Measurements from ENCODE around the gene SLC44A2.

The SLC44A2 gene

DNA sequence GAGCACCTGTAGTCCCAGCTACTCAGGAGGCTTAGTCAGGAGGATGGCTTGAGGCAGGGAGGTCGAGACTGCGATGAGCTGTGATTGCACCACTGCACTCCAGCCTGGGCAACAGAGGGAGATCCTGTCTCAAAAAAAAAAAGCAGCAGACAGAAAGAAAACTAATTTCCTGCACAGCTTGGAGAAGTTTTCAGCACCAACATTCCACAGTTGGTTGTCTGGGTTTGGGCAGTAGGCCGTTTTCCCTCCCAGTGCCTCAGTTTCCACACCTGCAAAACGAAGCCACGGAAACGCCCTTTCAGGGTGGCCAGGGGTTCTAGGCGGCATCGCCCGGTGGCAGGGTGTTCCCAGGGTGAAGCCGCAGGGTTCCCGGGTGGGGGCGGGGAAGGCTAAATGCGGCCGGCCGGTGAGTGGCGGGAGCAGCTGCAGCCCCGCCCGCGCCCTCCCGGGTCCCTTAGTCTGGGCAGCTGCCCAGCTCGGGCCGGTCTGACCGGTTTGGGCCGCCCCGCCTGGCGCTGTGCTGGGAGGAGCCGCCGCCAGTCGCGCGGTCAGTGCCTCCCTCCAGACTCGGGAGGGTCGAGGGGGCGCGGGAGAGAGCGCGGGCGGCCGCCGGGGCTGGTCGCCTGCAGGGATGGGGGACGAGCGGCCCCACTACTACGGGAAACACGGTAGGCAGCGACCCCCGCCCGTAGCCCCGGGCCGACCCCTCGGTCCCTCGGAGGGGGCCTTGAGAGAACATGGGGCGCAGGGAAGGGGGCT is at the start of gene SLC44A2:
TSS of gene SLC44A2 (plus strand) at position 551 of the 759 bp plus-strand sequence. CDS start at position 632, 81 bp downstream.
- no peak for DNase-seq

DNA sequence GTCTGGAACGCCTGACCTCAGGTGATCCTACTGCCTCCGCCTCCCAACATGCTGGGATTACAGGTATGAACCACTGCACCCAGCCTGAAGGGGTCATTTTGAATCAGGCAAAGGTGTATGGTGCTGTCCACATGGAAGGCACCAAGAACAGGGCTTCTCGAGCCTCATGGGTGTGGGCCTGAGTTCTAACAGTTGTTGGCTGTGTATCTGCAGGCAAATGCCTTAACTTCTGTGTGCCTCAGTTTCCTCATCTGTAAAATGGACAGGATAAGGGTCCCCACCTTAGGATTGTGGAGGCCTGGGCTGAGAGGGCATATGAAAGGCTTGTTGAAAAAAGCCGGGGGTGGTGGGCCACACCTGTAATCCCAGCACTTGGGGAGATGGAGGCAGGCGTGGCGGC is 47.4 kb upstream of the SLC44A2 start:
- no peak for DNase-seq

DNA sequence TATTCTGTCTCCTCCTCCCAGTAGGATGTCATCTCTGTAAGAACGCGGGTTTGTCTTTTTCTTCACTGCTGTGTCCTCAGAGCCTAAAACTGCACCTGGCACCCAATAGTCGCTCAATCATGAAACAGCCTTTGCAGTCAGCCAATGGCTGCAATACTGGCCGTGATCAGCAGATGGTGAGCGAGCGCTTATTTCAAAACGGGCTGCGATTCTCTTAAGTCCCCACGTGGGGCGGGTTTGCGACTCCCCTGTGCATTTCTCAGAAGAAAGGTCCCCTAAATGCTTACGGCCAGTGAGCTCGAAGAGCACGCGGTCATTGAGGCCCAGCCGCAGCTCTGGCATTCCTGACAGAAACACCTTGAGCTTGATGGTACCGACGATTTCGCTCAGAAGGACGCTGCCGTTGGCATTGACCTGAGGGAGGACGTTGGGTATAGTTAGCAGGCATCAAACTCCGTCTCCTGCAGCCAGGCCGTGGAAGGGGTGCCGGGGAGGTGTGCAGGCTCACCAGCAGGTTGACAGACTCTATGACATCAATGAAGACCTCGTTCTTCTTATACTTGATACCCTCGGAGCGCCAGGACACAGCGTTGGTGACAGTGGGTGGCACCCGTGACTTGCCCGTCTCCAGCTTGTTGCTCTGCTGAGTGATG is 44.2 kb upstream of the SLC44A2 start:
- peak; percentile 94 for DNase-seq

DNA sequence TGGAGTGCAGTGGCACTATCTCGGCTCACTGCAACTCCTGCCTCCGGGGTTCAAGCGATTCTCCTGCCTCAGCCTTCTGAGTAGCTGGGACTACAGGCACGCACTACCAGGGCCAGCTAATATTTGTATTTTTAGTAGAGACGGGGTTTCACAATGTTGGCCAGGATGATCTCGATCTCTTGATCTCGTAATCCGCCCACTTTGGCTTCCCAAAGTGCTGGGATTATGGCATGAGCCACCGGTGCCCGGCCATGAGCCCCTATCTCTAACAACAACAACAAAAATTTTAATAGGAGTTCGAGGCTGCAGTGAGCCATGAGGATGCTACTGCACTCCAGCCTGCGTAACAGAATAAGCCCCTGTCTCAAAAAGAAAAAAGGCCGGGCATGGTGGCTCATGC is 43.3 kb upstream of the SLC44A2 start:
- DNase-seq = no peak

DNA sequence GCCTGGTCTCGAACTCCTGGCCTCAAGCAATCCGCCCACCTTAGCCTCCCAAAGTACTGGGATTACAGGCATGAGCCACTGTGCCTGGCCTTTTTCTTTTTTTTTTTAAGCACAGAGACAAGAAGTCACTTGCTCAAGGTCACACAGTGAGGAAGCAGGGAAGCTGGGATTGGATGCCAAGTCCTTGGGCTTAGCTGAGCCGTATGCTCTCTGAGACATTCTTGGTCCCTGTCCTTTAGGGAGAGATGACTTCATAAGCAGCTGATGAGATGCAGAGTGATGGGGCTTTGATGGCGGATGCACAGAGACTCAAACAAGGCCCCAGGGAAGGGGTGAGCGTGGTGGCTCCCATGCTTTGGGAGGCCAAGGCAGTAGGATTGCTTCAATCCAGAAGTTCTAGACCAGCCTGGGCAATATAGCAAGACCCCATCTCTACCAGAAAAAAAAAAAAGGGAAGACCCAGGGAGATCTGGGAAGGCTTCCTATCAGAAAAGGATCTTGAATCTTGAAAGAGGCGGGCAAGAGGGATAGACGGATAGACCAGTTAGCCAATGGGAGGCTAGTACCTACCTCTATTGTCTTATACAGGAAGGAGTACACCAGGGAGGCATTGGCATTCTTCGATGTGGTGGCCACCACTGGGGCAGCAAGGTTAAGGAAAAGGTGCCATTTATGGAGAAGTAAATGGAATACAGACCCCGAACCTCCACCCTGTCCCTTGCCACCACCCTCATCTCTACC is 42.1 kb upstream of the SLC44A2 start:
- DNase-seq = no peak

DNA sequence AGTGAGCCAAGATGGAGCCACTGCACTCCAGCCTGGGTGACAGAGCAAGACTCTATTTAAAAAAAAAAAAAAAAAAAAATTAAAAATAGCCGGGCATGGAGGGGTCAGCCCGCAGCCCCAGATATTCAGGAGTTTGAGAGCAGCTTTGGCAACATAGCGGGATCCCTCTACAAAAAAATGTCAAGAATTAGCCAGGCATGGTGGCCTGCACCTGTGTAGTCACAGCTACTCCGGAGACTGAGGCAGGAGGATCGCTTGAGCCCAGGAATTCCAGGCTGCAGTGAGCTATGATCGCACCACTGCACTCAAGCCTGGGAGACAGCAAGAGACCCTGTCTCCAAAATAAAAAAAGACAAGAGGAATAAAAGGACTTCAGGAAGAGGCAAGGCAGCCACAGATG is 39.0 kb upstream of the SLC44A2 start:
- DNase-seq = no peak

DNA sequence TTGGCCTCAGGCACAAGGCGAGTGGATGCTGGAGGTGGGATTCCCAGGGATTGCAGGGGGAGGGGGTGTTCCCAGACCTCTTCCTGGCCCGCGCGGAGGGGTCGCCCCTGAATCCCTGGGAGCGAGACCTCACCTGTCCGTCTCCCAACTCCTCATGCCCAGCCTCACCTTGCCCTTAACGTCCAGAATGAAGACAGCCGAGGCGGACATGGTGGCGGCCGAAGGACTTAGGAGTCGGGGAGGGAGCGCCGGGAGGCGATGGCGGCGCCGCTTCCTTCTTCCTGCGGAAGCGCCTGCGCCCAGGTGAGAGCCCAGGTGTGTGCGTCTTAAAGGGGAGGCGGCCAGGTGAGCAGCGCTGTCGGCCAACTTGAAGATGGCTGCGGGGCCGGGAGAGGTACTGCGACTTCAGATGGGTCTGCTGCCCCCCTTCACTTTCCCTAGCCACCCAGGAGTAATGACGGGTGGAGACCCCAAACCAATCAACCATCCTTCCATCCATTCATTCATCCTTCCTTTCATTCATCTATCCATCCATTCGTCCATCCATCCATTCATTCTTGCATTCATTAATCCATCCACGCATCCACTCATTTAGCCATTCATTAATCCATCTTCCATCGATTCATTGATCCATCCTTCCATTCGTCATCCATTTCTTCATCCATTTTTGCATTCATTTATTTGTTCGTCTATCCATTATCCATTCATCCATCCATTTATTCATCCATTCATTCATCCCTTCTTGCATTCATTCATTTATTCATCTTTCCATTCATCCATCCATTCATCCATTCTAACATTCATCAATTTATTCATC is 38.1 kb upstream of the SLC44A2 start, which contains the start of gene AP1M2:
TSS of gene AP1M2 (minus strand) at position 291 of the 817 bp plus-strand sequence. CDS start at position 210, 81 bp downstream.
- DNase-seq = no peak

DNA sequence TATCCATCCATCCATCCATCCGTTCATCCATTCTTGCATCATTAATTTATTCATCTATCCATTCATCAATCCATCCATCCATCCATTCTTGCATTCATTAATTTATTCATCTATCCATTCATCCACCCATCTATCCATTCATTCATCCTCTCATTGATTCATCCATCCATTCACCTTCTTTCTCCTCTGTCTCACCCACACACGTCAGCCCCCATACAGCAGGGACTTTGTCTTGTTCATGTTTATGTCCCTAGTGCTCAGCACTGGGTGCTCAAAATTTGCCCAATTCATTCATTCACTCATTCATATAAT is 37.6 kb upstream of the SLC44A2 start:
- no peak for DNase-seq

DNA sequence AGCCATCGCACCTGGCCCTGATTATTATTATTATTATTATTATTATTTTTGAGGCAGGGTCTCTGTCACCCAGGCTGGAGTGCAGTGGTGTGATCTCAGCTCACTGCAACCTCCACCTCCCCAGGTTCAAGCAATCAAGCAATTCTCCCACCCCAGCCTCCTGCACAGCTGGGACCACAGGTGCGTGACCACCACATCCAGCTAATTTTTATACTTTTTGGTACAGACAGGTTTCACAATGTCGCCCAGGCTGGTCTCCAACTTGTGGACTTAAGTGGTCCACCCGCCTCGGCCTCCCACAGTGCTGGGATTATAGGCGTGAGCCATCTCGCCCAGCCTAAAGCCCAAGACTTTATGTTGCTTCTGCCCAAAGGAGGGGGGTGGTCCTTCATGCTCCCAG is 32.2 kb upstream of the SLC44A2 start:
- DNase-seq = no peak

DNA sequence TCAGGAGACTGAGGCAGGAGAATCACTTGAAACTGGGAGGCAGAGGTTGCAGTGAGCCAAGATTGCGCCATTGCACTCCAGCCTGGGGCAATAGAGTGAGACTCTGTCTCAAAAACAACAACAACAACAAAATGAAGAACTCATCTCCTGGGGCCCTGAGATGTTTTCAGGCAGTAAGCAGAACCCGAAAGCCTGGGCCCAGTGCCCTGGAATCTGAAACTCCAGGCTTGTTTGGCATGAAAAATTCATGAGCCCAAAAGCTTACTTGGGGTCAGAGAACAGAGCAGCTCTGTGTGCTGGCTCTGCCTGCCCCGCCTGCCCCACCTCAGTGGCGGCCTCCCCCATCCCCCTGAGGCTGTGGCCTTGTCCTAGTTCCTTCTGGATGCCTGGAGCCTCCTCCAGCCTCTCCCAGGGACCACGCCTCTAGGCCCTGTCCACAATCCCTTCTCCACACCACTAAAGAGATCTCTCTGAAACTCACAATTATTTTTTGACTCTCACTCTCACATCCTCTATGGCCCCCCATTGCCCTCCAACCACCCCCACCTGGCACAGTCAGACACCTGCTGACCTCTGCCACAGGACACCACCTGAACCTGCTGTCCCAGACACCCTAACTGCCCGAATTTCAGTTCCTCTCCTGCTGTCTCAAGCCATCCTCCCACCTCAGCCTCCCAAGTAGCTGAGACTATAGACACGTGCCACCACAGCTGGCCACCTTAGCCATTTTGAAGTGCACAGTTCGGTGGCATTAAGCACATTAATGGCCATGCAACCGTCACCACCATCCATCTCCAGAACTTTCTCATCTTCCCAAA is 31.3 kb upstream of the SLC44A2 start:
- DNase-seq = no peak

DNA sequence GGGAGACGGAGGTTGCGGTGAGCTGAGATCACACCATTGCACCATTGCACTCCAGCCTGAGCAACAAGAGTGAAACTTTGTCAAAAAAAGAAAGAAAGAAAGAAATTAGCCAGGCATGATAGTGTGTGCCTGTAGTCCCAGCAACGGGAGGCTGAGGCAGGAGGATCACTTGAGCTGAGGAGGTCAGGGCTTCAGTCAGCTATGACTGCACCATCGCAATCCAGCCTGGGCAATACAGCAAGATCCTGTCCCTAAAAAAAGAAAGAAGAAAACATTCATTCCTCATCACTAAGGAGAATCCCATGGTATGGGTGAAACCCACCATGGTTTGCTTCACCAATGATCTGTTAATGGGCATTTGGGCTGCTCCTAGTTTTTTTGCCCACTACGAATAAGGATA is 25.2 kb upstream of the SLC44A2 start:
- DNase-seq = no peak

DNA sequence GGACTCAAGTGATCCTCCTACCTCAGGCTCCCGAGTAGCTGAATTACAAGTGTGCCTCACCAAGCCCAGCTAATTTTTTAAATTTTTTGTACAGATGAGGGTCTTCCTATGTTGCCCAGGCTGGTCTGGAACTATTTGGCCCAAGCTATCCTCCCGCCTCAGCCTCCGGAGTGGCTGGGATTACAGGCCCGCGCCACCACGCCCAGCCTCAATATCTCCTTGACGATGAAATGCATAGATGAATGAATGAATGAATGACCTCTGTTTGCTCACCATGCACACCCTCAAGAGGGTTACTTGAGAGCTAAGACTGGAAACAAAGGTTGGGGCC is 23.4 kb upstream of the SLC44A2 start:
- no peak for DNase-seq

DNA sequence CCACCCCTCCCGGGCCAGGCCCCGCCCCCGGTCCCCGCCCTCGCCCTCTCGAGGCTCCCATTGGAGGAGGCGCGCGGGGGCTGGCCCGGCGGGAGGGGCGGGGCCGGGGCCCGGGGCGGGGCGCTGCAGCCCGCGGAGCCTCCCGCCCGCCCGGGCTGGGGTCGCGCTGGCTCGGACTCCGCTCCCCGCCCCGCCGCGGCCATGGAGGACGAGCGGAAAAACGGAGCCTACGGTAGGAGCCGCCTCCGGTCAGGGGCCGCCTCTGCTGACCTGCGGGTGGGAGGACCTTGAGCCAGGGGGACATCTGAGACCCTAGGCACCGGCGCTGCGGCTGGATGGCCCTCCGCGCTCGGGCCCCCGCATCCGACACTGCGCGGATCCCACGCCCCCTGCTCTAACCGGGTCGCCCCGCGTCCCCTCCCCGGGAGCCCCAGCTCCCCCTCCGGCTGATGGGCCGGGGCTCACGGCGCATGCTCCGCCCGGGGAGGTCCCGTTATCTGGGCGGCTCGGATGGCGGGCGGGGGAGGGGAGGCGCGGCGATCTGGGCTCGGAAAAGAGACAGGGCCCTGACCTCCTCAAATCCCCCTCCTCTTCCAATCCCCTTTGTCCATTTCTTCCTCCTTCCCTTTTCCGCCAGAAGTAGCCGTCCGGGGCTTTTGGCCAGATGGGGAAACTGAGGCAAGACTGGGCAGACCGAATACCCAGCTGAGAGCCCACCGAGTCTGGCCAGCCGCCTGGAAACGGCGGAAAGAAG is 22.8 kb upstream of the SLC44A2 start:
- DNase-seq = peak; percentile 95

DNA sequence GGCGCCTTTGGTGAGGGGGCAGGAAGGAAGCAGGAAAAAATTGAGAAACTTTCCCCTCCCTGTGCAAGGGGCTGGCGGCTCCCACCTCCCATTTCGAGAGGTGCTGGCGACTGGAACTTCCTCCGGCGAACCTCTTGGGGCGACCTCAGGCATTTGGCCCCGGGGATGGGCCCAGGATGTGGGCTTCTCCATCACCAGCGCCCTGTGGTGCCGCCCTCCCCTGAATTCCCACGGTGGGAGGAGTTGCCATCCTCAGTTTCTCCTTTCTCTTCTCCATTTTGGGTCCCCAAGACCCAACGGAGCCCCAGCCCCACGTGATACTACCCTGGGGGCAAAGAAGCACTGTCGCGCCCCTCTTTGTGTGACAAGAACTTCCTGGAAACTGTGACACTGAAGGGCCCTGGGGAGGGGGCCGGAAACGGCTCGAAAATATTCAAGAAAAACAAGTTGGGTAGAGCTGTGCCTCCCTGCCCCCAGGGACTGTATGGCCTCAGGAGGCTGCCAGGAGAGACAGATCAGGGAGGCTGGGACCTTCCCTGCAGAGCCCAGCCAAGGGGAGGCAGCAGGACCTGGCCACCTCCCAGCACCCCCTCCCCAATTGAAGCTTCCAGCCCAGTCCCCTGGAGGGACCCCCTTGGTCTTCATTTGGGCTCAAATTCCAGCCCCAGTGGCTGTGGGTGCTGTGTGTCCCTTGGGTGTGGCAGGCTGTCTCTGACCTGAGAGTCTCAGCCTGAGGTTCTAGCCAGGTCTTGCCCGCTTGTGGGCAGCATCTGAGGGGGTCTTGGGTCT is 22.1 kb upstream of the SLC44A2 start:
- peak; percentile 91 for DNase-seq

DNA sequence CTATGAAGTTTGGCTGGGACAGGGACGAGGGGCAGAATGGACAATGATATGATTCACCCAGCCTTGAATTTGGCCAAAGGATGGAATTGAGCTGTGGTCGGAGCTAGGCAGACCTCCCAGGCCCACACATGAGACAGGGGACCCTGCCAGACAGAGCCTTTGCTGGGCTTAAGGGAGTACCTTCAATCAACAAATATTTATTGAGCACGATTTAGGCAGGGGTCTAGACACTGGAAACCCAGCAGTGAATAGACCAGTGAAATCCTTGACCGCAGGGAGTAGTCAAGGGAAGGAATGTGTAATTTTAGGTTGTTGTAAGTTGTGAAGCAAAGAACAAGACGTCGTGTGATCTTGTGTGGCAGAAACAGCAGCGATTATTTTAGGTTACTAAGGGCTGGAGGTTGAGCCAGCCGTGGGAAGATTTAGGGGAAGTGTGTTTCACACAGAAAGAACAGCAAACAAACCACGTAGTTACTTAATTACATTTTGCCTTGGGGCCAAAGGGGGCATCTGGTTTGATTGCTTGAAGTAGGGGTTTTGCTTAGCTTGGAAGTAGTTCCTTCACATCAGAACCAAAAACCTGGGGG is 21.4 kb upstream of the SLC44A2 start:
- DNase-seq = peak; percentile 70

DNA sequence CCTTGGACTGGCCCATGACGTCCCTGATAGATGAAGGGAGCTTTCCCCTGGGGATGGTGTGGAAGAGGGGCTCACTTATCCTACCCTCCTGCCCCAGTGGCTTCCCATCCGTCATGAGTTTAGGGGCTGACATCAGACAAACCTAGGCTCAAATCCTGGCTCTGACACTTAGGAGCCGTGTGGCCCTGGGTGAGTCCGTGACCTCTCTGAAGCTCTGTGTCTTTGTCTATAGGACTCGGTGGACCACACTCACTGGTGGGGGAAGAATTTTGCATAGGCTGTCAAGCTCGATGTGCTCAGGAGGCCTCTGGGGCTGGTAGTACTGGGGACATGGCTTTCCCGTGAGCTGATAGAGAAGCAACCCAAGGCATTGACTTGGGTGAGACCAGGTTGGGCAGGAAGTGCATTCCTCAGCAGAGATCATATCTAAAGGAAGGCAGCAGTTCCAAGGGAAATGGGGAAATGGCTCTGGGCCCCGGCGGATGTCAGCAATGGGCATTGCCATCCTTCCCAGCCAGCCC is 20.8 kb upstream of the SLC44A2 start:
- peak; percentile 66 for DNase-seq

DNA sequence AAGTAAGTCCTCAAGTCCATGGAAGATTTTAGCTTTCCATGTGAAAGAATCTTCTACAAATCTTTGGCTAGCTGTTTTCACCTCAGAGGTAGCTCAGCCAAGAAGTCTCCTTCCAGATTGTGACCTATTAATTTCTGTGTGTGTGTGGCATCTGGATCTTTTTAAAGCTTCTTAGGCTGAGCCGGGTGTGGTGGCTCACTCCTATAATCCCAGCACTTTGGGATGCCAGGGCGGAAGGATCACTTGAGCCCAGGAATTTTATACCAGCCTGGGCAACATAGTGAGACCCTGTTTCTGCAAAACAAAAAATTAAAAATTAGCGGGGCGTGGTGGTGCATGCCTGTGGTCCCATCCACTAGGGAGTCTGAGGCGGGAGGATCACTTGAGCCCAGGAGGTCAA is 13.4 kb upstream of the SLC44A2 start:
- DNase-seq = no peak

DNA sequence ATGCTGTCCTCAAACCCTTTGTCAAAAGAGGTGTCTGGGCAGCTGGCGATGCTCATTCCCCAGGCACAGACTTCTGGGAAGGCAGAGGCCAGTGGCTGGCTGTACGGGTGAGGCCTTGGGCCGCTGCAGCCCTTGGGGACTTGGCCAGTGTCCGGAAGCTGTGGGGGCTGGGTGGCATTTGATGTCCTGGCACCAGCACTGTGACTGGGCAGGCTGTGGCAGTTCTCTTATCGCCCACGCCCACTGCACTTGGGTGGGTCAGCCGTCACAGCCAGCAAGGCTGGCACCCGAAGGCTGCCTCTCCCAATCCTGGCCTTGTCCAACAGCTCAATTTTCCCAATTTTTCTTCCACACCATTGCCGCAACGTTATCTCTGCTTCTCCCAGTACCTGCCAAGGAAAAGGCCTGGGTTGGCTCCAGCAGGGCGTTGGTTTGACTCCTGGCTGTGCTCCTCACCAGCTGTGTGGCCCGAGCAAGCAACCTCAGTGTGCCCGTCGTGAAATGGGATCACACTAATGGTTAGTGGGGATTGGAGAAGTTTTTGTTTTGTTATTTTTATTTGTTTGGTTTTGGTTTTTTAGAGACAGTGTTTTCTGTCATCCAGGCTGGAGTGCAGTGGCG is 12.7 kb upstream of the SLC44A2 start:
- DNase-seq = no peak

DNA sequence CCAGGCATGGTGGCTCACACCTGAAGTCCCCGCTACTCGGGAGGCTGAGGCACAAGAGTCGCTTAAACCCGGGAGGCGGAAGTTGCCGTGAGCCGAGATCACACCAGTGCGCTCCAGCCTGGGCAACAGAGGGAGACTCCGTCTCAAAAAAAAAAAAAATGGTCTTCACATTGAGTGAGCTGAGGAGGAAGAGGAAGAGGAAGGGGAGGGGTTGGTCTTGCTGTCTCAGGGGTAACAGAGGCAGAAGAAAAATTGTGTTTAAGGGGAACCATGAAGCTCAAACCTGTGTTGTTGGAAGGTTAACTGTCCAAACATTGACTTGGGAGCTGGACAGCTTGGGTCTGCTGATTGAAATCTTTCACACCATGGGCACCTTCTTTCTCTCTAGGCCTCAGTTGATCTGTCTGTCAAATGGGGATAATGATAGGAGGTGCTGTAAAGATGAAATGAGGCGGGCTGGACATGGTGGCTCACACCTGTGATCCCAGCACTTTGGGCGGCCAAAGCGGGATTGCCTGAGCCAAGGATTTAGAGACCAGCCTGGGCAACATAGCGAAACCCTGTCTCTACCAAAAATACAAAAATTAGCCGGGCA is 9.8 kb upstream of the SLC44A2 start:
- DNase-seq = no peak
